HG03025 (cell line): Measurements from ENCODE around the gene USF1.
"Not testable (repeated sequence)": the region's sequence is repeated elsewhere in the genome, so short reads cannot be mapped to it uniquely, and the experiment has no call there.

Source experiments
- ATAC-seq: cut with Tn5 transposase; IDR thresholded peaks from one replicate; pipeline ENCODE4 v1.9.1; 2021; ENCODE audit warnings: mild to moderate bottlenecking, moderate library complexity; ENCODE audit not compliant: unreplicated experiment, low FRiP score

Gene USF1

DNA sequence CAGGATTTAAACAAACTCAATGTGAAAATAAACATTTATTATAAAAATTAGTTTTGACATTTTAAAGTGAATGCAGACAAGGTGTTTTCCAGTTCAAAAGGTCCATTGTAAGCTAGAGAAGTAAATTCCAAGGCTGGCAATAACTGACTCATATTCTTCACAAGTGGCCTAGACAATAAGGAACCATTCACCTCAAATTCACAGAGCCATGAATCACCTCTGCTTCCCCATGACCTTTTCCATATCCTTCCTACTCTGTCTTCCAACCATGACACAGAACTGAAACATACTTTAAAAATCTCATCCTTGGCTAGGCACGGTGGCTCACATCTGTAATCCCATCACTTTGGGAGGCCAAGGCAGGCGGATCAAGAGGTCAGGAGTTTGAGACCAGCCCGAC, 49.6 kb downstream of the USF1 start:
- ATAC-seq = no peak

DNA sequence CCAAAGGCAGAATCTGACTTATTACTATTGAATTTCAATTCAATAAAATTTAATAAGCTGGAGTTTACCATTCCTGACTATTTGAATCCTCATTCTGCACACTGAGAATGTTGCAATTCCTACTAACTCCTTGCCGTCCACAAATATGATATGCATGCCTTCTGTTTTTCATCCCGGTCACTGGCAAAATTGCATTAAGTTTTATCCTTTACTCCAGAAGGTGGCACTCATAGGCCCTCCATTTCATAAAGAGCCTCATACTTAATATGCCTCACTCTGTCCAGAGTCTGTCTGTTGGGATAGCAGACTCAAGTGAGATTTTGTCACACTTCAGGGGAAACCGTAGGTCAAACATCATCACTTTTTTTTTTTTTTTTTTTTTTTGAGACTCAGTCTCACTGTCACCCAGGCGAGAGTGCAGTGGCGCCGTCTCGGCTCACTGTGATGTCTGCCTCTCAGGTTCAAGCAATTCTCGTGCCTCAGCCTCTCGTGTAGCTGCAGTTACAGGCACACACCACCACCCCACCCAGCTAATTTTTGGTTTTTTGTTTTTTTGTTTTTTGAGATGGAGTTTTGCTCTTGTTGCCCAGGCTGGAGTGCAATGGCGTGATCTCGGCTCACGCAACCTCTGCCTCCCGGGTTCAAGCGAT, 52.1 kb downstream of the USF1 start:
- ATAC-seq = no peak

DNA sequence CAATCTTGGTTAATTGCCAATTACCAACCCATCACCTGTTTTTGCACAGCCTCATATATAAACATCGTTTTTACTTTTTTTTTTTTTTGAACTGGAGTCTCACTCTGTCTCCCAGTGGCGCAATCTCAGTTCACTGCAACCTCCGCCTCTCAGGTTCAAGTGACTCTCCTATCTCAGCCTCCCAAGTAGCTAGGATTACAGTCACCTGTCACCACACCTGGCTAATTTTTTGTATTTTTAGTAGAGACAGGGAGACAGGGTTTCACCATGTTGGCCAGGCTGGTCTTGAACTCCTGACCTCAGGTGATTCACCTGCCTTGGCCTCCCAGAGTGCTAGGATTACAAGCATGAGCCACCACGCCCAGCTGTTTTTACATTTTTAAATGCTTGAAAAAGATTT, 53.7 kb downstream of the USF1 start:
- not testable (repeated sequence) for ATAC-seq
